22Rv1 (cell line): ENCODE results near the gene PHKB.
"Not testable (repeated sequence)": the region's sequence is repeated elsewhere in the genome, so short reads cannot be mapped to it uniquely, and the experiment has no call there.

ENCODE experiments used
- H3K27ac ChIP-seq: fragments of 450-650 bp; 2 replicates; pipeline ENCODE4 v1.5.1; 2017
- CTCF ChIP-seq: fragments of 450-650 bp; IDR thresholded peaks from 2 replicates; pipeline ENCODE4 v1.5.1; 2017; ENCODE audit warnings: mild to moderate bottlenecking
- ZFX ChIP-seq: fragments of 450-650 bp; IDR thresholded peaks from 2 replicates; pipeline ENCODE4 v1.6.1; 2017; ENCODE audit warnings: antibody characterized with exemption, borderline replicate concordance

Gene PHKB

GRCh38 chr16:47519546-47519945 is 58.4 kb downstream of the PHKB start:
- TF ChIP-seq CTCF (no peak), ZFX (no peak)

GRCh38 chr16:47519996-47520679 is 59.0 kb downstream of the PHKB start:
- no peak overlapping the region for H3K27ac ChIP-seq
- TF ChIP-seq ZFX (no peak), CTCF (no peak)

More at GRCh38 chr16:47519546-47519945, 58.4 kb downstream of the PHKB start:
- no peak overlapping the region for H3K27ac ChIP-seq

GRCh38 chr16:47523342-47524006 is 62.3 kb downstream of the PHKB start:
- no peak for TF ChIP-seq CTCF
- TF ChIP-seq ZFX = no peak
- H3K27ac ChIP-seq = no peak overlapping the region

GRCh38 chr16:47524007-47524405 is 62.9 kb downstream of the PHKB start:
- TF ChIP-seq CTCF (no peak), ZFX (no peak)
- no peak overlapping the region for H3K27ac ChIP-seq

GRCh38 chr16:47528431-47528830 is 67.3 kb downstream of the PHKB start:
- H3K27ac ChIP-seq = no peak overlapping the region
- no peak for TF ChIP-seq CTCF

GRCh38 chr16:47533744-47534292 is 72.7 kb downstream of the PHKB start:
- TF ChIP-seq ZFX = no peak
- TF ChIP-seq CTCF = no peak
- H3K27ac ChIP-seq = no peak overlapping the region

- TF ChIP-seq CTCF = no peak
- no peak overlapping the region for H3K27ac ChIP-seq
These were observed 77.3 kb downstream of the PHKB start for GRCh38 chr16:47538472-47538871.

GRCh38 chr16:47539707-47540670 is 78.9 kb downstream of the PHKB start:
- not testable (repeated sequence) for H3K27ac ChIP-seq

GRCh38 chr16:47541135-47541534 is 80.0 kb downstream of the PHKB start:
- H3K27ac ChIP-seq = not testable (repeated sequence)

- not testable (repeated sequence) for H3K27ac ChIP-seq
These were observed 83.1 kb downstream of the PHKB start for GRCh38 chr16:47544255-47544654.
